GM21619 (cell line): ENCODE measurements around the gene GCAT.
"Not testable (repeated sequence)": the region's sequence is repeated elsewhere in the genome, so short reads cannot be mapped to it uniquely, and the experiment has no call there.

ENCODE experiments used
- ATAC-seq: cut with Tn5 transposase; IDR thresholded peaks from one replicate; pipeline ENCODE4 v1.9.1; 2021; ENCODE audit not compliant: unreplicated experiment

The GCAT gene

GRCh38 chr22:37781434-37782059 lies 26.2 kb upstream of the GCAT start:
- no peak for ATAC-seq

- ATAC-seq, result no peak
These were observed 25.2 kb upstream of the GCAT start for GRCh38 chr22:37782340-37783168.

GRCh38 chr22:37784829-37785495 lies 22.8 kb upstream of the GCAT start:
- ATAC-seq, result no peak

- no peak for ATAC-seq
These were observed 17.5 kb upstream of the GCAT start for GRCh38 chr22:37790234-37790633.

GRCh38 chr22:37792494-37792893 lies 15.2 kb upstream of the GCAT start:
- no peak for ATAC-seq

- ATAC-seq, result no peak
These were observed 13.4 kb upstream of the GCAT start for GRCh38 chr22:37794376-37794775.

- no peak for ATAC-seq
These were observed 11.7 kb upstream of the GCAT start for GRCh38 chr22:37796079-37796478.

GRCh38 chr22:37797259-37797658 lies 10.5 kb upstream of the GCAT start:
- ATAC-seq, result not testable (repeated sequence)

GRCh38 chr22:37797874-37798500 lies 9.7 kb upstream of the GCAT start:
- no peak for ATAC-seq

- not testable (repeated sequence) for ATAC-seq
These were observed 7.8 kb upstream of the GCAT start for GRCh38 chr22:37799979-37800378.

- ATAC-seq, result no peak
These were observed 5.8 kb upstream of the GCAT start for GRCh38 chr22:37801946-37802309.

DNA sequence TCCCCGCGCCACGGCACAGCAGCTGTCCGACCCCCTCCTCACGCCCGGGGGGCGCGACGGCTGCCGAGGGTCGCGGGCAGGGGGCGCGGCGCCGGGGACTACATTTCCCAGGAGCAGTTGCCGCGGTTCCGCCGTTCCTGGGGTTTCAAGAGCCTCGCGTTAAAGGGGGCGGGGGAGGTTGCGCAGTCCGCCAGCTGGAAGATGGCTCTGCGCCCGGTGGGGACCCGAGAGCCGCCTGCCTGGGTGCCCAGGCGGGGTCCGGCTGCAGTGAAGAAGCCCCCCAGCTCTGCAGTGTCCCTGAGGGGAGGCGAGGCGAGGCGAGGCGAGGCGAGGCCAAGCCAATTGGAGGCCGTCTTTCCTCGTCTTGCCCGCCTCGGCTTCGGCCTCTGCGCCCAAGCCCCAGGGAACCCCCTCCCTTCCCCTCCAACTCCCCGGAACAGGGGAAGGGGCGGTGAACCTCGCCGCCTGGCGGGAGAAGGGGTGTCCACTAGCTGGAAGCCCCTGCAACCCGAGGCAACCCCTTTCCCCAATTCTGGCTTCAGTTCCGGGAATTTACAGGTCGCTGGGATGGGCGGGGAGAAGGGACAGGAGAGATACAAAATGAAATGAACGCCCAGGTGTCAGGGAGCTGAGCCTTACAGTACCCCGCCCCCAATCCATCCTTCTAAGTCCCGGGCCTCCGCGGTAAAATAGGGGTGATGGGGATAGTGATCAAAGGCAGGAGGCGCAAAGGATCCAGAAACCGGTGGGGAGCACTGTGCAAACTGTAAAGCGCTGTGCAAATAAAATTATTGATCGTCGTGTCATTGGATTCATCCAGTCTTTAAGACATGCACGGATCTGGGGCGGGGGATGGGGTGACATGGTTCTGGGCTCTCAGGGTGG lies 5.2 kb upstream of the GCAT start:
- no peak for ATAC-seq

DNA sequence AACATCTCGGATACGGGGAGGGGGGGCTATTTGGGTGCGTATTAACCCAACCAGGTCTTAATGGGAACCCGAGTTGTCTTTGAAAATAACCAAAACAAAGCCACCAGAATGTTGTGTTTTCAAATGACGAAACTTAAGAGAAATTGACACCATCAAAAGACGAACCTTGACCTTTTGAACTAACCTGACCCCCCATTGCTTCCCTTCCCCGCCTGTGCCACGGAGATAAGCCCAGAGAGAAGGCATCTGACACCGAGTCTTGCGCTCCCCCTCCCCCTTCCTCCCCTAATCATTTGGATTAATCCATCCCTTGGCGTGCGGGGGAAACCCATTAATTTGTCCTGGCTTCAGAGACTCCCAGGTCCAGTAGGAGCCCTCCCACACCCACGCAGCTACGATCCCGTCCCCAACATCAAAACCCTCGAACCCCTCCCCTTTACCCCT lies 4.5 kb upstream of the GCAT start:
- no peak for ATAC-seq

DNA sequence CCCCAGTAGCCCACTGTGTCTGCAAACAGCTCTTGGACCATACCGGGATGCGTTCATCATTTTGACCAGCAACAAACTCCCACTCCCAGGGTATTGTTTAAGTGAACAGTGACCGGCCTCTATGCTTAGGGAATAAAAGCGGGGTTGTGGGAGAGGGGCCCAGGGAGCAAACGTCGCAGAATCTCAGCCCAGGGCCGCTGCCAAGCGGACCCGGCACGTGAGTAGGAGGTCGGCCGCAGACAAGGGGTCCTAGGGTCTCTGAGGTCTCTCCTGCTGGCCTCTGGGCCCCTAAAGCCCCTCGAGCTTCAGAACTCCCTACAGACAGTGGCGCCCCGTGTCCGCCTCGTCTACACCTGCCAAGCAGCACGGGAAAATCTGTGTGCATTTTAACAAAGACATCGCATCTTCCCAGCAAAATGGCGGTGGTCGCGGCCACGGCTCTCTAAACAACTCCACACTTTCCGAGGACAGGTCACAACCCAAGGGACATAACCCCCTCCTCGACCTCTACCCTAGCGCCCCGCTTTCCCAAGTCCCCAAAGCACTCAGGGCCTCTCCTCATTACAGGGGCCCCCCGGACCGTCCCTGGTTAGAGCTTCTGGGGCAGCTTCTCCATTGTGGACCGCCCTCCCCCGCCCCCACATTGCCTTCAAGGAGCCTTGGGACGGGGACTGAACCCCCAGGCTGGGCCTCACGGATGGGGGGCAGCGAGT lies 3.9 kb upstream of the GCAT start:
- ATAC-seq, result no peak

DNA sequence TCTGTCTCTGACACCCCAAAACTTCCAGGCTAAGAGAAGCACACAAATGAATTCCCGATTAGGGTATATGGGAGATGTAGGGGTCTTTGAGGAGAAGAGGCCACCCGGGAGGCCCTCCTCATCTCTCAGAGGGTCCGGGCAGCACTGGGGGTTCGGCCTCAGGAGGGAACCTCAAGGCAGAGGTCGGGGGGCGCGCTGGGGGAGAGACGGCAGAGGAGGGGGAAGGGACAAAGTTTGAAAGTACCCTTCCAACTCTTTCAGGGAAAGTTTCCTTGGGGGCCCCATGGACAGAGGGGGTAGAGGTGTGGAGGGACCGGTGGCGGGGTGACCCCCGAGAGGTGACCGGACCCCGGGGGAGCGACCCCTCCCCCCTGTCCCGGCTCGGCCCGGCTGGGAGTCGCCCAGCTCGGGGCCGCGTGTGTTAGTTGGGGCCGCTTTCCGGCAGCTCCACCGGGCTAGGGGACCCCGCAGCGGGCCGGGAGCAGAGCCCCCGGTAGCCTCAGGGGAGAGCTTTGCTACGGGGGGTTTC lies 3.3 kb upstream of the GCAT start:
- ATAC-seq, result no peak

GRCh38 chr22:37804881-37805809 lies 2.6 kb upstream of the GCAT start:
- ATAC-seq, result no peak

DNA sequence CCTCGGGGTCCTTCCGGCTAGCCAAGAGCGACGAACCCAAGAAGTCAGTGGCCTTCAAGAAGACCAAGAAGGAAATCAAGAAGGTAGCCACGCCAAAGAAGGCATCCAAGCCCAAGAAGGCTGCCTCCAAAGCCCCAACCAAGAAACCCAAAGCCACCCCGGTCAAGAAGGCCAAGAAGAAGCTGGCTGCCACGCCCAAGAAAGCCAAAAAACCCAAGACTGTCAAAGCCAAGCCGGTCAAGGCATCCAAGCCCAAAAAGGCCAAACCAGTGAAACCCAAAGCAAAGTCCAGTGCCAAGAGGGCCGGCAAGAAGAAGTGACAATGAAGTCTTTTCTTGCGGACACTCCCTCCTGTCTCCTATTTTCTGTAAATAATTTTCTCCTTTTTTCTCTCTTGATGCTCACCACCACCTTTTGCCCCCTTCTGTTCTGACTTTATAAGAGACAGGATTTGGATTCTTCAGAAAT lies 1.9 kb upstream of the GCAT start:
- no peak for ATAC-seq
